ENCODE results near the gene SPOCK3.

DNA sequence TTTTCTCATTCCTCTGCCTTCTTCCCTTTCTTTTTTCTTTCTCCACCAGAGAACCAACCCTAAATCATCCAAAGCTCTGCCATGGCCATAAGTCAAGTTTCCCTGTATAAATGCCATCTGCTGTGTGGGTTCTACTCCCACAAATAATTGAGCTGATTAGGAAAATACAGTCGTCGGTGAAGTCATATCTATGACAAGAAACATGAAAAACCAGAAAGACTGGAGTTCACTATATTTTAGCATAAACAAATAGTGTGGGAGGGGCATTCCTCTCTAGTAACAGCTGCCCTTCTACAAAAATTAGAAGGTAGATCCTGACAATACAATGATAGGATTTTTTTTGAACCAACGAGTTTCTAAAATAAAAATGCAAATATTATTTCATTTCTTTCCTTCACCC lies 48.8 kb downstream of the SPOCK3 start:
- TF ChIP-seq POLR2A (IDR thresholded peaks at IDR 0.05; ENCODE audit: low read depth, low read length) (no peak), POLR2AphosphoS5 (IDR thresholded peaks at IDR 0.05; ENCODE audit: low read depth, low read length) (no peak), TAF1 (IDR thresholded peaks at IDR 0.05; ENCODE audit: low read depth, low read length) (no peak)

Data from GM12891 (cell line).